GM12878 (cell line): ENCODE measurements around the gene MZB1. TPM values are rescaled to one million over a fixed set of nuclear protein-coding genes. Genes with fewer than 3 reads are reported as not detected.

ENCODE experiments used
- ATAC-seq: fragments of 200-7000 bp; cut with Tn5 transposase; 3 replicates; pipeline ENCODE4 v1.9.1; 2020; ENCODE audit warnings: mild to moderate bottlenecking, moderate library complexity
- BruUV-seq: library from RNA; stranded (reverse); fragments of 400-500 nt; replicated peaks from 2 replicates; lab custom pipeline; 2021; lab: Mats Ljungman, UMichigan
- CTCF ChIA-PET: fragments of 300-600 bp; sonication (Branson Sonifier 250); formaldehyde crosslinking; extraction: SDS; loops from one replicate; lab custom pipeline; 2021; ENCODE audit warnings: inconsistent platforms; lab: Yijun Ruan, JAX
- POLR2A ChIA-PET: fragments of 350-600 bp; formaldehyde crosslinking; extraction: SDS; loops from one replicate; lab custom pipeline; 2021; ENCODE audit warnings: inconsistent platforms; lab: Charles Lee
- RAD21 ChIA-PET: fragments of 300-600 bp; sonication (Branson Sonifier 250); formaldehyde crosslinking; loops from one replicate; lab custom pipeline; 2023; ENCODE audit warnings: antibody characterized with exemption; ENCODE audit not compliant: unreplicated experiment; lab: Charles Lee
- SMC1A ChIA-PET: fragments of 300-600 bp; sonication (Branson Sonifier 250); formaldehyde crosslinking; loops from one replicate; lab custom pipeline; 2023; ENCODE audit not compliant: unreplicated experiment, uncharacterized antibody; lab: Charles Lee
- DNase-seq: peaks from one replicate; pipeline ENCODE4 v3.0.0-alpha.2; 2011; ENCODE audit warnings: low read depth, low spot score
- FAIRE-seq: peaks from 3 replicates; lab custom pipeline; 2011; peaks lifted over from hg19 to GRCh38; lab: Jason Lieb, UNC
- H2AFZ ChIP-seq: 2 replicates; pipeline ENCODE4 v1.6.0; 2011; ENCODE audit warnings: low read depth, low read length, control low read depth; ENCODE audit not compliant: control insufficient read depth
- H3K27ac ChIP-seq: 2 replicates; pipeline ENCODE4 v1.5.1; 2011; ENCODE audit warnings: control low read depth; ENCODE audit not compliant: control insufficient read depth, insufficient read depth
- H3K27me3 ChIP-seq, 2 experiments: replicated peaks in 1 of 2; 2 replicates each; pipeline versions ENCODE4 v1.6.0 to v1.6.1; 2011; ENCODE audit warnings: low read length in 1 of 2; ENCODE audit not compliant: control insufficient read depth in 2 of 2, insufficient read depth in 2 of 2
- H3K36me3 ChIP-seq, 2 experiments: 2 replicates each; pipeline ENCODE4 v1.5.1; 2011; ENCODE audit warnings: low read length in 1 of 2; ENCODE audit not compliant: control insufficient read depth in 2 of 2, insufficient read depth in 2 of 2
- H3K4me1 ChIP-seq: 2 replicates; pipeline ENCODE4 v1.6.1; 2011; ENCODE audit warnings: mild to moderate bottlenecking, low read length, moderate library complexity, mixed read lengths; ENCODE audit not compliant: control insufficient read depth, insufficient read depth
- H3K4me2 ChIP-seq: 2 replicates; pipeline ENCODE4 v1.6.0; 2011; ENCODE audit warnings: control low read depth; ENCODE audit not compliant: control insufficient read depth, insufficient read depth
- H3K4me3 ChIP-seq: fragments of 200-600 bp; sonication (generic); 2 replicates; pipeline ENCODE4 v1.5.1; 2016
- H3K79me2 ChIP-seq: 2 replicates; pipeline ENCODE4 v1.6.0; 2011; ENCODE audit warnings: low read length; ENCODE audit not compliant: control insufficient read depth, insufficient read depth
- H3K9ac ChIP-seq: 2 replicates; pipeline ENCODE4 v1.8.0; 2011; ENCODE audit warnings: low read length, control low read depth, mixed read lengths; ENCODE audit not compliant: control insufficient read depth, insufficient read depth
- H3K9me3 ChIP-seq: replicated peaks from 3 replicates; pipeline ENCODE4 v1.5.1; 2011; ENCODE audit warnings: mild to moderate bottlenecking, low read length; ENCODE audit not compliant: control insufficient read depth, insufficient read depth
- H4K20me1 ChIP-seq: 2 replicates; pipeline ENCODE4 v1.6.0; 2011; ENCODE audit not compliant: control insufficient read depth, insufficient read depth
- ATF3 ChIP-seq: IDR thresholded peaks from 2 replicates; pipeline ENCODE4 v1.6.1; 2011; ENCODE audit warnings: low read depth, mild to moderate bottlenecking, low read length, moderate library complexity, borderline replicate concordance; ENCODE audit errors: extremely low read depth
- E2F4 ChIP-seq: IDR thresholded peaks from 2 replicates; pipeline ENCODE4 v1.6.1; 2012; ENCODE audit warnings: low read depth, low read length, improper control_type of control experiment
- EED ChIP-seq: sonication (generic); IDR thresholded peaks from 2 replicates; pipeline ENCODE4 v1.6.1; 2016; ENCODE audit warnings: antibody characterized with exemption, low read depth
- EP300 ChIP-seq, 2 experiments: fragments of 150-350 bp in 1 of 2; IDR thresholded peaks; 2 replicates each; pipeline ENCODE4 v1.6.1; 2011 to 2012; ENCODE audit warnings: low read depth in 2 of 2, low read length in 2 of 2, borderline replicate concordance in 1 of 2, improper control_type of control experiment in 1 of 2, inconsistent platforms in 1 of 2; ENCODE audit not compliant: control insufficient read depth in 1 of 2
- IKZF2 ChIP-seq, 2 experiments: fragments of 450-650 bp; IDR thresholded peaks; 2 replicates each; pipeline ENCODE4 v1.6.1; 2017; ENCODE audit warnings: mild to moderate bottlenecking in 2 of 2, moderate library complexity in 2 of 2
- MEF2B ChIP-seq: fragments of 450-650 bp; IDR thresholded peaks from 2 replicates; pipeline ENCODE4 v1.6.1; 2018; ENCODE audit warnings: mild to moderate bottlenecking, moderate library complexity; ENCODE audit not compliant: partially characterized antibody, poor library complexity, severe bottlenecking
- RUNX3 ChIP-seq: IDR thresholded peaks from 2 replicates; pipeline ENCODE4 v1.6.1; 2012; ENCODE audit warnings: low read length, inconsistent platforms
- SRF ChIP-seq, 2 experiments: IDR thresholded peaks; 2 replicates each; pipeline ENCODE4 v1.6.1; 2011; ENCODE audit warnings: low read depth in 2 of 2, low read length in 2 of 2, mild to moderate bottlenecking in 1 of 2, moderate library complexity in 1 of 2
- TBL1XR1 ChIP-seq: IDR thresholded peaks from 2 replicates; pipeline ENCODE4 v1.6.1; 2012; ENCODE audit warnings: low read depth, low read length, improper control_type of control experiment
- YY1 ChIP-seq: IDR thresholded peaks from 2 replicates; pipeline ENCODE4 v1.6.1; 2011; ENCODE audit warnings: low read depth, mild to moderate bottlenecking, low read length
- WGBS: methylation state at CpG from one replicate; pipeline ENCODE4 v1.1.6; 2016; ENCODE audit warnings: low lambda C conversion rate; ENCODE audit not compliant: insufficient replicate concordance, insufficient coverage; ENCODE audit errors: missing lambda C conversion rate; 5-methylcytosine and 5-hydroxymethylcytosine counted together
- in situ Hi-C: fragments of 300-500 bp; cut with MboI; formaldehyde crosslinking; loops from 9 replicates; pipeline ENCODE4 v1.14.3; 2018; ENCODE audit warnings: mixed read lengths
- intact Hi-C: fragments of 100-400 bp; cut with micrococcal nuclease; formaldehyde crosslinking; loops from one replicate; pipeline ENCODE4 v1.14.2; 2022; ENCODE audit not compliant: unreplicated experiment
- polyA plus RNA-seq, 11 experiments: library from polyadenylated mRNA; depleted of rRNA in 4 of 11; unstranded in 6 of 11; stranded (reverse) in 5 of 11; fragments of >200 nt; fragmentation: Nextera tagmentation in 4 of 11; fragmentation: Illumina TruSeq in 1 of 11; extraction: Ambion mirVana in 4 of 11; extraction: Trizol in 1 of 11; gene quantifications; 1 replicate in 1 of 11; 2 replicates in 10 of 11; pipeline versions ENCODE4 v1.2.1 to v1.2.3, GENCODE V29; 2011 to 2016; ENCODE audit warnings: inconsistent platforms in 2 of 11, missing spikeins in 2 of 11, low read depth in 1 of 11
- total RNA-seq, 4 experiments: library from RNA; depleted of rRNA in 3 of 4; stranded (reverse); fragments of >200 nt in 3 of 4; fragmentation: Illumina TruSeq in 1 of 4; extraction: Trizol in 1 of 4; gene quantifications; 2 replicates each; pipeline versions ENCODE4 v1.2.1 to v1.2.3, GENCODE V29; 2013 to 2021

Gene MZB1
- total and polyA plus RNA-seq, 10 of the 15 experiments (the other 5 are each of a cell fraction or from before 2014, with no cell fraction given), result 19.3 to 406 (median 188) TPM

- Histone ChIP-seq H3K36me3 (peaks cover 0 to 3% of the 10 kb centered on the region in 2 experiments; a peak in 2 of 4 replicates), H3K79me2 (no peaks in the 10 kb centered on the region), H3K27me3 (no peaks in the 10 kb centered on the region), H4K20me1 (no peaks in the 10 kb centered on the region), H3K4me3 (no peak overlapping the region), H3K9ac (no peak overlapping the region), H3K4me1 (peaks cover 17% of the 10 kb centered on the region), H3K4me2 (no peak overlapping the region), H3K9me3 (no peaks in the 10 kb centered on the region), H3K27ac (no peak overlapping the region), H2AFZ (no peak overlapping the region)
- no TSS peak for BruUV-seq
- ChIA-PET POLR2A (interaction anchor here (0.8 to 2.3 kb wide), 6 partner anchors 12 to 95 kb away, joined by 3 to 8 read pairs (median 4); partner anchors contain the start of gene SPATA24), SMC1A (interaction anchor here (0.7 to 4.4 kb wide), 10 partner anchors 9 to 167 kb away, joined by 3 to 105 read pairs (median 5); partner anchors contain the start of gene DNAJC18), RAD21 (interaction anchor here (1.0 to 9.2 kb wide), 7 partner anchors 11 to 208 kb away, joined by 3 to 241 read pairs (median 4); partner anchors contain the start of genes SPATA24 and UBE2D2), CTCF (interaction anchor here (0.7 to 9.5 kb wide), 16 partner anchors 8 to 236 kb away, joined by 3 to 491 read pairs (median 5); partner anchors contain the start of genes PAIP2 and PROB1)
- no peak for TF ChIP-seq MEF2B
- TF ChIP-seq SRF (IDR thresholded peaks at IDR 0.05; ENCODE audit: low read depth in 2 of 2, low read length in 2 of 2), result no peak
- no peak for TF ChIP-seq ATF3
- WGBS, result 90% methylated on average over 1 of the region's 1 CpG
- in situ Hi-C loops (no loop called here), intact Hi-C loops (no loop called here)
- FAIRE-seq, result no peak
- no peak for ATAC-seq
- no peak for DNase-seq
These were observed 29.1 kb upstream of the MZB1 start for GRCh38 chr5:139418793-139419192.

- in situ Hi-C loops, result no loop called here
- H3K4me1 ChIP-seq, result peaks cover 21% of the 10 kb centered on the region
- ChIA-PET CTCF (interaction anchor here (1.0 to 9.5 kb wide), 2 partner anchors 98 to 346 kb away, joined by 3 to 491 read pairs; no protein-coding TSS in a partner anchor), POLR2A (interaction anchor here (0.7 to 3.4 kb wide), 3 partner anchors 10 to 21 kb away, joined by 3 to 14 read pairs (median 5); partner anchors contain the start of genes DNAJC18 and SPATA24), SMC1A (interaction anchor here (0.9 to 4.4 kb wide), 5 partner anchors 8 to 98 kb away, joined by 3 to 105 read pairs (median 3); no protein-coding TSS in a partner anchor), RAD21 (interaction anchor here (1.4 to 9.2 kb wide), 3 partner anchors 96 to 166 kb away, joined by 4 to 241 read pairs (median 19); no protein-coding TSS in a partner anchor)
- ATAC-seq (no peak), DNase-seq (no peak), FAIRE-seq (no peak)
- H3K9me3 ChIP-seq, result no peaks in the 10 kb centered on the region
- TF ChIP-seq YY1 (no peak), RUNX3 (no peak), SRF (IDR thresholded peaks at IDR 0.05; ENCODE audit: low read depth in 2 of 2, low read length in 2 of 2) (no peak), EED (no peak), E2F4 (no peak), IKZF2 (IDR thresholded peaks at IDR 0.05) (no peak), EP300 (IDR thresholded peaks at IDR 0.05; ENCODE audit: borderline replicate concordance in 1 of 2, control insufficient read depth in 1 of 2, low read depth in 2 of 2, low read length in 2 of 2) (no peak), MEF2B (no peak), TBL1XR1 (no peak)
- H3K4me3 ChIP-seq, result no peak overlapping the region
- WGBS, result 96% methylated on average over 4 of the region's 4 CpGs
- no TSS peak for BruUV-seq
- no peak overlapping the region for H3K9ac ChIP-seq
- no peak overlapping the region for H3K4me2 ChIP-seq
- H4K20me1 ChIP-seq, result no peaks in the 10 kb centered on the region
- H3K27me3 ChIP-seq, result no peaks in the 10 kb centered on the region
- no peaks in the 10 kb centered on the region for H3K79me2 ChIP-seq
- intact Hi-C loops, result no loop called here
- H2AFZ ChIP-seq, result no peak overlapping the region
- no peak overlapping the region for H3K27ac ChIP-seq
- H3K36me3 ChIP-seq, result peaks cover 0 to 3% of the 10 kb centered on the region in 2 experiments; a peak in 1 of 4 replicates
These were observed 27.5 kb upstream of the MZB1 start for GRCh38 chr5:139417214-139417613.
